Endothelial cell of umbilical vein (primary cell): ENCODE data around the gene EFHC2. TPM values are rescaled to one million over a fixed set of nuclear protein-coding genes. Genes with fewer than 3 reads are reported as not detected.

Experiments used
- BruUV-seq: library from RNA; stranded (reverse); fragments of 400-500 nt; replicated peaks from 2 replicates; lab custom pipeline; 2021; lab: Mats Ljungman, UMichigan
- CTCF ChIA-PET: fragments of 300-600, 350-600 bp; sonication (Branson Sonifier 250); formaldehyde crosslinking; loops from one replicate; lab custom pipeline; 2021; ENCODE audit warnings: antibody characterized with exemption, inconsistent platforms; lab: Charles Lee
- POLR2A ChIA-PET: fragments of 300-600, 350-600 bp; sonication (Branson Sonifier 250); formaldehyde crosslinking; loops from one replicate; lab custom pipeline; 2021; ENCODE audit warnings: antibody characterized with exemption, inconsistent platforms; lab: Charles Lee
- DNase-seq: peaks from one replicate; pipeline ENCODE4 v3.0.0-alpha.2; 2011; ENCODE audit warnings: low read depth, low spot score
- FAIRE-seq: peaks from 2 replicates; lab custom pipeline; 2011; peaks lifted over from hg19 to GRCh38; lab: Jason Lieb, UNC
- H2AFZ ChIP-seq: 2 replicates; pipeline ENCODE4 v1.6.0; 2012; ENCODE audit warnings: low read depth, low read length, control low read depth, inconsistent platforms
- H3K27ac ChIP-seq: 2 replicates; pipeline ENCODE4 v1.5.1; 2011; ENCODE audit warnings: low read depth, mild to moderate bottlenecking, control low read depth, low read length, moderate library complexity; ENCODE audit not compliant: insufficient read depth
- H3K27me3 ChIP-seq, 2 experiments: 2 replicates each; pipeline versions ENCODE4 v1.6.0 to v1.6.1; 2011; ENCODE audit warnings: low read length in 2 of 2, mixed read lengths in 1 of 2; ENCODE audit not compliant: control insufficient read depth in 2 of 2, insufficient read depth in 2 of 2
- H3K36me3 ChIP-seq, 2 experiments: 2 replicates in 1 of 2; 3 replicates in 1 of 2; pipeline ENCODE4 v1.5.1; 2011; ENCODE audit warnings: low read length in 2 of 2, mild to moderate bottlenecking in 1 of 2, moderate library complexity in 1 of 2; ENCODE audit not compliant: control insufficient read depth in 2 of 2, insufficient read depth in 2 of 2; ENCODE audit errors: extremely low read depth in 1 of 2
- H3K4me1 ChIP-seq: 3 replicates; pipeline ENCODE4 v1.5.1; 2011; ENCODE audit warnings: mild to moderate bottlenecking, low read length; ENCODE audit not compliant: control insufficient read depth, insufficient read depth; ENCODE audit errors: extremely low read depth
- H3K4me2 ChIP-seq: 2 replicates; pipeline ENCODE4 v1.6.1; 2011; ENCODE audit warnings: low read length, control low read depth, mixed read lengths; ENCODE audit not compliant: insufficient read depth
- H3K4me3 ChIP-seq, 3 experiments: fragments of 200-600 bp in 1 of 3; sonication (generic), shearing (Covaris generic) in 1 of 3; replicated peaks in 1 of 3; 2 replicates each; pipeline ENCODE4 v1.5.1; 2011 to 2016; ENCODE audit warnings: control low read depth in 3 of 3, low read length in 3 of 3, mild to moderate bottlenecking in 2 of 3, inconsistent platforms in 1 of 3, low read depth in 1 of 3, moderate library complexity in 1 of 3; ENCODE audit not compliant: insufficient read depth in 1 of 3
- H3K79me2 ChIP-seq: 2 replicates; pipeline ENCODE4 v1.6.0; 2012; ENCODE audit warnings: low read length, inconsistent platforms; ENCODE audit not compliant: control insufficient read depth, insufficient read depth
- H3K9ac ChIP-seq: replicated peaks from 2 replicates; pipeline ENCODE3; 2011; ENCODE audit warnings: low read length, control low read depth; ENCODE audit not compliant: insufficient read depth; ENCODE audit errors: extremely low read depth
- H3K9me1 ChIP-seq: replicated peaks from 3 replicates; pipeline ENCODE4 v1.6.0; 2011; ENCODE audit warnings: mild to moderate bottlenecking, low read length; ENCODE audit not compliant: control insufficient read depth, insufficient read depth; ENCODE audit errors: extremely low read depth
- H3K9me3 ChIP-seq: replicated peaks from 2 replicates; pipeline ENCODE4 v1.5.1; 2012; ENCODE audit warnings: low read length, inconsistent platforms; ENCODE audit not compliant: control insufficient read depth, insufficient read depth
- H4K20me1 ChIP-seq: replicated peaks from 2 replicates; pipeline ENCODE3; 2011; ENCODE audit warnings: mild to moderate bottlenecking, low read length; ENCODE audit not compliant: control insufficient read depth, insufficient read depth; ENCODE audit errors: extremely low read depth
- EZH2 ChIP-seq: IDR thresholded peaks from 2 replicates; pipeline ENCODE4 v1.6.1; 2012; ENCODE audit warnings: borderline replicate concordance, low read depth, mild to moderate bottlenecking, moderate library complexity, low read length, inconsistent platforms; ENCODE audit not compliant: severe bottlenecking
- FOS ChIP-seq: IDR thresholded peaks from 2 replicates; pipeline ENCODE4 v1.6.1; 2011; ENCODE audit warnings: mild to moderate bottlenecking, low read length, moderate library complexity, borderline replicate concordance; ENCODE audit not compliant: insufficient read depth
- GATA2 ChIP-seq: IDR thresholded peaks from 2 replicates; pipeline ENCODE4 v1.7.0; 2011; ENCODE audit warnings: low read depth, mild to moderate bottlenecking, moderate library complexity, mixed read lengths, low read length; ENCODE audit not compliant: insufficient read length, insufficient read depth
- JUN ChIP-seq: IDR thresholded peaks from 2 replicates; pipeline ENCODE4 v1.6.1; 2011; ENCODE audit warnings: borderline replicate concordance, low read depth; ENCODE audit not compliant: insufficient read length, insufficient read depth
- MYC ChIP-seq: IDR thresholded peaks from one replicate; pipeline ENCODE4 v1.6.1; 2011; ENCODE audit warnings: mild to moderate bottlenecking, low read depth, low read length
- POLR2A ChIP-seq: IDR thresholded peaks from 2 replicates; pipeline ENCODE4 v1.6.1; 2012; ENCODE audit warnings: low read depth, mild to moderate bottlenecking, control low read depth, low read length
- POLR2AphosphoS5 ChIP-seq: IDR thresholded peaks from 2 replicates; pipeline ENCODE4 v1.6.1; 2012; ENCODE audit warnings: low read depth, mild to moderate bottlenecking, control low read depth, low read length, moderate library complexity; ENCODE audit not compliant: insufficient read depth
- dilution Hi-C: fragments of 300-500 bp; cut with MboI; formaldehyde crosslinking; loops from one replicate; pipeline ENCODE4 v1.15.0; 2019; ENCODE audit warnings: low sequenced_read_pairs; ENCODE audit not compliant: extremely low pct_ligation_motif_present
- intact Hi-C: fragments of 100-400 bp; cut with micrococcal nuclease; formaldehyde crosslinking; loops from one replicate; pipeline ENCODE4 v1.10.0; 2022
- polyA plus RNA-seq, 4 experiments: library from polyadenylated mRNA; depleted of rRNA in 3 of 4; stranded (reverse) in 3 of 4; unstranded in 1 of 4; fragments of >200 nt; gene quantifications; 2 replicates each; pipeline versions ENCODE4 v1.2.1 to v1.2.3, GENCODE V29; 2011 to 2012; ENCODE audit warnings: missing spikeins in 1 of 4
- total RNA-seq: library from RNA; stranded (reverse); gene quantifications from 2 replicates; pipeline ENCODE4 v1.2.3, GENCODE V29; 2021
- TF ChIP-seq, protein P1 (sequence below): IDR thresholded peaks from 2 replicates; pipeline ENCODE4 v1.6.1; 2011; ENCODE audit not compliant: insufficient read depth, insufficient read length
- TF ChIP-seq, protein P2 (sequence below), 2 donors: IDR thresholded peaks; 1 replicate in 1 of 2; 2 replicates in 1 of 2; pipeline ENCODE4 v1.5.1; 2011; ENCODE audit warnings: low read length in 2 of 2, mild to moderate bottlenecking in 2 of 2, moderate library complexity in 2 of 2, control low read depth in 1 of 2, inconsistent platforms in 1 of 2, low read depth in 1 of 2; ENCODE audit not compliant: insufficient read depth in 1 of 2; ENCODE audit errors: extremely low read depth in 1 of 2

The EFHC2 gene
- total and polyA plus RNA-seq, 2 donors (not counting 3 experiments of a cell fraction or from before 2014, with no cell fraction given) = not detected

GRCh38 chrX:44246826-44247225 is 96.6 kb downstream of the EFHC2 start:
- H3K9me1 ChIP-seq = no peaks in the 10 kb centered on the region
- intact Hi-C loops = no loop called here
- TF ChIP-seq, protein P1, sequence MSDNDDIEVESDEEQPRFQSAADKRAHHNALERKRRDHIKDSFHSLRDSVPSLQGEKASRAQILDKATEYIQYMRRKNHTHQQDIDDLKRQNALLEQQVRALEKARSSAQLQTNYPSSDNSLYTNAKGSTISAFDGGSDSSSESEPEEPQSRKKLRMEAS = no peak
- TF ChIP-seq FOS (no peak), POLR2A (no peak), GATA2 (no peak), POLR2AphosphoS5 (no peak), JUN (no peak), EZH2 (no peak), MYC (no peak)
- TF ChIP-seq, protein P2, sequence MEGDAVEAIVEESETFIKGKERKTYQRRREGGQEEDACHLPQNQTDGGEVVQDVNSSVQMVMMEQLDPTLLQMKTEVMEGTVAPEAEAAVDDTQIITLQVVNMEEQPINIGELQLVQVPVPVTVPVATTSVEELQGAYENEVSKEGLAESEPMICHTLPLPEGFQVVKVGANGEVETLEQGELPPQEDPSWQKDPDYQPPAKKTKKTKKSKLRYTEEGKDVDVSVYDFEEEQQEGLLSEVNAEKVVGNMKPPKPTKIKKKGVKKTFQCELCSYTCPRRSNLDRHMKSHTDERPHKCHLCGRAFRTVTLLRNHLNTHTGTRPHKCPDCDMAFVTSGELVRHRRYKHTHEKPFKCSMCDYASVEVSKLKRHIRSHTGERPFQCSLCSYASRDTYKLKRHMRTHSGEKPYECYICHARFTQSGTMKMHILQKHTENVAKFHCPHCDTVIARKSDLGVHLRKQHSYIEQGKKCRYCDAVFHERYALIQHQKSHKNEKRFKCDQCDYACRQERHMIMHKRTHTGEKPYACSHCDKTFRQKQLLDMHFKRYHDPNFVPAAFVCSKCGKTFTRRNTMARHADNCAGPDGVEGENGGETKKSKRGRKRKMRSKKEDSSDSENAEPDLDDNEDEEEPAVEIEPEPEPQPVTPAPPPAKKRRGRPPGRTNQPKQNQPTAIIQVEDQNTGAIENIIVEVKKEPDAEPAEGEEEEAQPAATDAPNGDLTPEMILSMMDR (IDR thresholded peaks at IDR 0.05; ENCODE audit: extremely low read depth in 1 of 2, insufficient read depth in 1 of 2, low read depth in 1 of 2, low read length in 2 of 2) = no peak
- no peak overlapping the region for H3K27ac ChIP-seq
- H3K4me2 ChIP-seq = no peak overlapping the region
- H3K4me3 ChIP-seq = no peak overlapping the region
- FAIRE-seq = no peak
- H3K9me3 ChIP-seq = no peaks in the 10 kb centered on the region
- no peaks in the 10 kb centered on the region for H3K36me3 ChIP-seq
- no peaks in the 10 kb centered on the region for H4K20me1 ChIP-seq
- dilution Hi-C loops = no loop called here
- no peak overlapping the region for H3K9ac ChIP-seq
- CTCF ChIA-PET = interaction anchor here (0.8 kb wide), 1 partner anchor 288 kb away, joined by 4 read pairs; no protein-coding TSS in a partner anchor
- no peak overlapping the region for H2AFZ ChIP-seq
- POLR2A ChIA-PET = no interaction called here
- no peaks in the 10 kb centered on the region for H3K27me3 ChIP-seq
- H3K4me1 ChIP-seq = no peaks in the 10 kb centered on the region
- no peaks in the 10 kb centered on the region for H3K79me2 ChIP-seq
- BruUV-seq = no TSS peak
- no peak for DNase-seq
